GM18526 (cell line): ENCODE measurements around the gene INA.
"Not testable (repeated sequence)": the region's sequence is repeated elsewhere in the genome, so short reads cannot be mapped to it uniquely, and the experiment has no call there.

Source experiments
- POLR2A ChIP-seq: IDR thresholded peaks from 3 replicates; pipeline ENCODE4 v1.6.1; 2011; ENCODE audit not compliant: insufficient read length; ENCODE audit errors: extremely low read depth

The INA gene

DNA sequence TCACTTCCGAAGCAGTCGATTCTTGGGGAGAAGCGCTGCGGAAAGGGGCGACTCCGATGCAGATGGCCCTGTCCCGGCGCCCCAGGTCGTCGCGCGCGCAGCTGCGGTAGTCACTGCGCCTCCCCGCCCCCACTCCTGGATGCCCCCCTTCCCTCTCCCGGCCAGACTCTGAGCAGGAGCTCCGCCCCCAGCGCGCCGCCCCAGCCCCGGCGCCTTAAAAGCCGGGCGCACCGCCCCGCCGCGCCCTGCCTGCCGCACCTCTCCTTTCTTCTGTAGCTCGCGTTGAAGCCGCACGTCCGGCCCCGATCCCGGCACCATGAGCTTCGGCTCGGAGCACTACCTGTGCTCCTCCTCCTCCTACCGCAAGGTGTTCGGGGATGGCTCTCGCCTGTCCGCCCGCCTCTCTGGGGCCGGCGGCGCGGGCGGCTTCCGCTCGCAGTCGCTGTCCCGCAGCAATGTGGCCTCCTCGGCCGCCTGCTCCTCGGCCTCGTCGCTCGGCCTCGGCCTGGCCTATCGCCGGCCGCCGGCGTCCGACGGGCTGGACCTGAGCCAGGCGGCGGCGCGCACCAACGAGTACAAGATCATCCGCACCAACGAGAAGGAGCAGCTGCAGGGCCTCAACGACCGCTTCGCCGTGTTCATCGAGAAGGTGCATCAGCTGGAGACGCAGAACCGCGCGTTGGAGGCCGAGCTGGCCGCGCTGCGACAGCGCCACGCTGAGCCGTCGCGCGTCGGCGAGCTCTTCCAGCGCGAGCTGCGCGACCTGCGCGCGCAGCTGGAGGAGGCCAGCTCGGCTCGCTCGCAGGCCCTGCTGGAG is at the start of gene INA:
TSS of gene INA (plus strand) at position 243 of the 817 bp plus-strand sequence. CDS start at position 317, 74 bp downstream.
- no peak for TF ChIP-seq POLR2A

DNA sequence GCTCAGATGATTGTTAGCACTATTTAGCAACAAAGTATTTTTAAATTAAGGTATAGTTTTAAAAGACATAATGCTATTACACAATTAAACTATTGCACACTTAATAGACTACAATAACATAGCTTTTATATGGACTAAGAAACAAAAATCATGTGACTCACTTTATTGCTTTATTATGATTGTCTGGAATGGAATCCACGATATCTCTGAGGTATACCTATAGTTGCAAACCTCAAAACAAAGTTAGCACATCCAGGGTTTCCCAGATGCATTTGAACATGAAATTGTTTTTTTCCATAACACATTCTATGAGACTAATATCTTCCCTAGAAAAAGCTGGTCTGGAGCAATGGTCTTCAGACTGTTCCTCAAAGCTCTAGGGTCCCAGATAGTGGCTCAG is 49.5 kb upstream of the INA start:
- no peak for TF ChIP-seq POLR2A

DNA sequence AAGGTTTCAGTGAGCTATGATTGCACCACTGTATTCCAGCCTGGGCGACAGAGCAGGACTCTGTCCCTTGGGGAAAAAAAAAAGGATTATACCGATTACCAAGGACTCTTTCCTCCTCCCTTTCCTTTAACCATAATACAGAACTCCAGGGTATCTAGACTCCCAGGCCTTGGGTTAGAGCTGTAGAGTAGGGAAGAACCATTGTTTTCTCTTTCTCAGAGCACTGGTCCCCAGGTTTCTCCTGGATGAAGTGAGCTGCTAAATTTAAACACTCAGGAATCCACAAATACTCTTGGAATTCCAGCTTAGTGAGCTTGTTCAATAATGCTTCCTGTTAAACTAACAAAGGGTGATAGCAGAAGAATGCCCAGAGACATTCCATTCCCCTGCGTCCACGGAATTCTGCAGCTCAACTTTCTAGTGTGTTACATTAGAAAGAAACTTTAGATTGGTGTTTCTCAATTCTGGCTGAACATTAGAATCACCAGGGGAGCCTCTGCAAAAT is 45.8 kb upstream of the INA start:
- TF ChIP-seq POLR2A, result no peak

DNA sequence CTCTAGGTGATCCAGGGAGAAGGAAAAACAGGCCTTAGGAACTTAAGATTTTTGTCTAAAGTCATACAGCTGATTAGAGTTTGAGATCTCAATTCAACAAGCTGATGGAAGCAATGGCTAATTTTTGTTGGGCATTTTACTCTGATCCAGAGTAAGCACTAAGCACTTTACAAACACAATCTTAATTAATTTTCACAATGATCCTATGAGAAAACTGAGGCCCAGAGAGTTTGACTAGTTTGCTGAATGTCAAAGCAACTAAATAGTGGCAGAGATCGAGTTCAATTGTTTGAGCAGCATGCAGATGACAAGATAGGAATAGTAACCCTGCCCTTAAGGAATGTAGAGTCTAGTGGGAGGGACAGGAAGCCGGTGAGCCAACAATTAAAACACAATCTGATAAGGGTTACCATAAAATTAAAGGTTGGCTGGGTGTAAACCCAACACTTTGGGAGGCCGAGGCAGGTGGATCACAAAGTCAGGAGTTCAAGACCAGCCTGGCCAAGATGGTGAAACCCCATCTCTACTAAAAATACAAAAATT is 44.7 kb upstream of the INA start:
- no peak for TF ChIP-seq POLR2A

GRCh38 chr10:103232772-103233488 is 44.0 kb upstream of the INA start:
- no peak for TF ChIP-seq POLR2A

GRCh38 chr10:103235775-103236174 is 41.2 kb upstream of the INA start:
- TF ChIP-seq POLR2A, result no peak

- TF ChIP-seq POLR2A, result no peak
These were observed 38.3 kb upstream of the INA start for GRCh38 chr10:103238506-103239252.

- no peak for TF ChIP-seq POLR2A
These were observed 35.5 kb upstream of the INA start for GRCh38 chr10:103241262-103242011.

GRCh38 chr10:103244666-103245271 is 32.2 kb upstream of the INA start:
- no peak for TF ChIP-seq POLR2A

DNA sequence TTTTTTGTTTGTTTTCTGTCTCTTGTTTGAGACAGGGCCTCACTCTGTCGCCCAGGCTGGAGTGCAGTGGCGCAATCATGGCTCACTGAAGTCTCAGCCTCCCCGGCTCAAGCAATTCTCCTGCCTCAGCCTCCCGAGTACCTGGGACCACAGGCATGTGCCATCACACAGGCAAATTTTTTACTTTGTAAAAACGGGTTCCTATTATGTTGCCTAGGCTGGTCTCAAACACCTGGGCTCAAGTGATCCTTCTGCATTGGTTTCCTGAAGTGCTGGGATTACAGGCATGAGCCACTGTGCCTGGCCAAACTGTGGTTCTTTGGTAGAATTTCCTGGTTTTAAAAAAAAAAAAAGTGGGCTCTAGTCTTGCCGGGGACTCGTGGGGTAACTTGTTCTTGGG is 31.4 kb upstream of the INA start, which contains the start of gene RPEL1:
TSS of gene RPEL1 (plus strand) at position 301 of the 400 bp plus-strand sequence. CDS start 110 bp downstream, outside the sequence.
- TF ChIP-seq POLR2A, result not testable (repeated sequence)

DNA sequence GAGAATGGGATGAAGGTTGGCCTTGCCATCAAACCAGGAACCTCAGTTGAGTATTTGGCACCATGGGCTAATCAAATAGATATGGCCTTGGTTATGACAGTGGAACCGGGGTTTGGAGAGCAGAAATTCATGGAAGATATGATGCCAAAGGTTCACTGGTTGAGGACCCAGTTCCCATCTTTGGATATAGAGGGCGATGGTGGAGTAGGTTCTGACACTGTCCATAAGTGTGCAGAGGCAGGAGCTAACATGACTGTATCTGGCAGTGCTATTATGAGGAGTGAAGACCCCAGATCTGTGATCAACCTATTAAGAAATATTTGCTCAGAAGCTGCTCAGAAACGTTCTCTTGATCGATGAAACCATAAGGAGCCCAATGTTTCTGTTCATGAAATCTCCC is 30.6 kb upstream of the INA start:
- no peak for TF ChIP-seq POLR2A

- no peak for TF ChIP-seq POLR2A
These were observed 22.8 kb upstream of the INA start for GRCh38 chr10:103254113-103254512.

- TF ChIP-seq POLR2A, result no peak
These were observed 22.2 kb upstream of the INA start for GRCh38 chr10:103254538-103255325.
